VCaP (cell line): ENCODE results near the gene DMRTC2.

Experiments
- H3K27ac ChIP-seq: fragments of 450-650 bp; 2 replicates; pipeline ENCODE4 v1.5.1; 2017
- CTCF ChIP-seq: fragments of 450-650 bp; conservative IDR thresholded peaks from 2 replicates; pipeline ENCODE4 v1.5.1; 2017; ENCODE audit warnings: mild to moderate bottlenecking, moderate library complexity

The DMRTC2 gene

GRCh38 chr19:41863209-41863931 lies 18.5 kb downstream of the DMRTC2 start:
- peak overlapping the region; percentile 99; the same call in 1 of the 2 replicates for H3K27ac ChIP-seq
- no peak for TF ChIP-seq CTCF

DNA sequence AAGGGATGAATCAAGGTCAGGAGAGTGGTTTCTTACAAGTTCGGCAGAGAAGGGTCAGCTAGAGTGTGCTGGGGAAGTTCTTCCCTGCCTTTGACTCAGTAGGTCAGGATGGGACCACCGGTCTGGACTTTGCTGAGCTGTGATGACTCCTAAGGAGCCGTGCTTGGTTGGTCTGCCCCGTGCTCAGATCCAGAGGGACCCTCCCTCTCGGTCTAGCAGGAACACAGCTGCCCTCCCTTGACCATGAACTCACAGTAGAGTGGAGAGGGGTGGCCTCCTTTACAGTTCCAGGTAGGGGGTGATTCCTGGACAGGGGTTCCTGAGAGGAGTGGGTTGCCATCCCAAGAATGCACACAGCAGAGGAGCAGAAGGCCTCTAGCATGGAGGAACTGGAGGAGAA lies 19.5 kb downstream of the DMRTC2 start:
- peak overlapping the region; percentile 99 for H3K27ac ChIP-seq
- TF ChIP-seq CTCF: no peak

DNA sequence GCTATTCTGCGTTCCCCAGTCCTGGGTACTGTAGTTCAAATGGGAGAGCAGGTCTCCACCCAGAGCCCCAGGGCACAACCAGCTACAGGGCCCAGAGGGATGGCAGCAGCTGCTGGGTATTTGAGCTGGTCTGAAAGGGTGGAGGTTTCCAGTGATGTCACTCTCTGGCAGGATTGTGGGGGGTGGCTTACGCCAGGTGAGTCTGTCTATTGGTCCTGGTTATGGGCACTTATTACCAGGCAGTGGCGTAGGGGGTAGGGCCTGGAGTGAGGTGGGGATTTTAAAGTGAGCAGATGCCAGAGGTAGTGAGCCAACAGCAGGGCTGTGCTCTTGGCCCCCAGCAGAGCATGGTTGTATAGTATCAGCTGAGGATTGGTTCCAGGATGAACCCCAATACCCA lies 21.4 kb downstream of the DMRTC2 start:
- peak overlapping the region; percentile 99 for H3K27ac ChIP-seq
- no peak for TF ChIP-seq CTCF

DNA sequence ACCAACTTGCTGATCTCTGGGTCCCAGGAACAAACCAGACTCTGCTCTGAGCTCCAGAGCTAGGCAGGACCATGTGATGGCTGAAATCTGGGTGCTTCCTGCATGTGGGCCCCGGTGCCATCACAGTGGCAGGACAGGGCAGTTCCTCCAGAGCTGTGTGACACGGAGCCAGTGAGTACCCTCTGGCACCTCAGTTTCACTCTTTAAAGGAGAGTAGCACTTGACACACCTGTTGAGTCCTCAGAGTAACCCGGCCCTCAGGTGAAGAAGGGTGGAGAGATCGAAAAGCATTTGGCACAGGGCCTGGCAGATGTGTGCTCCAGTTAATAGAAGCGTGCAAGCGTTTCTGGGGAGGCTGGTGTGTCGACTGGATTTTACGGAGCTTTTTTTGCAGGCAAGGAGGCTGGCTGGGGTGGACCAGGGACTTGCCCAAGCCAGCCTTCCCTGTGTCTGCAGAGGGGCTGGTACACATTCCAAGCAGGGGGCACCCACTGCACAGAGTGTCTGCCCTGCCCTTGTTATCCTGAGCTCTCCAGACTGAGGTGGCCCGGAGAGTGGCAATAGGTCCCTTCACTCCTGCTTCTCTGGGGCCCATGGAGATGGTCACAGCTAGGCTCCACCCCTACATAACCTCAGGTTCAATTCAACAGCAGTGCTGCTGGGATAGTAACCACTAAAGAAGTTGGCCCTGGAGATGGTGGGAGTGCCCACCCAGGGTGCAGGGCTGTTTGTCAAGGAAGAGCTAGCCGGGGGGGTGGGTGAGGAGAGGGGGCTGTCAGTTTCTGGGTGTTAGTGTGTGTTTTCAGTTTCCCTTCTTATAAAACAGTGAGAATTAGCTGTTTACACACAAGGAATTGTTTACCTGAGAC lies 23.5 kb downstream of the DMRTC2 start:
- no peak for TF ChIP-seq CTCF
- peak overlapping the region; percentile 99 for H3K27ac ChIP-seq

GRCh38 chr19:41868989-41869300 lies 24.1 kb downstream of the DMRTC2 start:
- peak overlapping the region; percentile 99 for H3K27ac ChIP-seq
- TF ChIP-seq CTCF: no peak

DNA sequence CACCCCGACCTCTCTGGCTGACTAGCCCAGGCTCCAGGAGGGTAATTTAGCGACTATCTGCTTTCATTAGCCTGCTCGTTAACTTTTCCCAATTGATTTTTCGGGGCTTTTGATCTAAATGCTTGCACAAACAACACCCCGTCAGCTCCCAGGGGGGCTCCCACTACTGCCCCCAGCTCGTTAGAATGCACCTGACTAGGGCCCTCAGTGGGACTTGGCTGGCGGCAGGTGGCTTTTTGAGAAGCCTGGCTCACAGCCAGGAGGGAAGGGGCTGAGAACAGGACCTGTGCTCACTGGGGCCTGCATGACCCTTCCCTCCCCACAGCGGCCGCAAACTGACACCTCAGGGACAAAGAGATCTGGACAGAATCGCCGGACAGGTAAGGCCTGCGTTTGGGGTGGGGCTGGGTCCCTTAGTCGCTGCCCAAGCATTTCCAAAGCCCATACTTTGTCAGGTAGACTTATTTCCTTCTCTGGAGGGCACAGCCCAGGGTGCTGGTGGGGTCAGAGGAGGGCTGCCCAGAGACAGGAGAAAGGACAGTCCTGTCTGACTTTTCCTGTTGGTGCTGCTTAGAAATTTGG lies 24.6 kb downstream of the DMRTC2 start:
- no peak for TF ChIP-seq CTCF
- H3K27ac ChIP-seq: peak overlapping the region; percentile 99; the same call in 1 of the 2 replicates

GRCh38 chr19:41870401-41870873 lies 25.6 kb downstream of the DMRTC2 start:
- H3K27ac ChIP-seq: peak overlapping the region; percentile 99; the same call in 1 of the 2 replicates
- TF ChIP-seq CTCF: no peak
